H1 (cell line): ENCODE results near the gene USB1.

Source experiments
- EP300 ChIP-seq, 2 experiments: IDR thresholded peaks; 1 replicate in 1 of 2; 2 replicates in 1 of 2; pipeline ENCODE4 v1.6.1; 2011 to 2012; ENCODE audit warnings: low read depth in 2 of 2, low read length in 2 of 2, mild to moderate bottlenecking in 2 of 2, borderline replicate concordance in 1 of 2, inconsistent platforms in 1 of 2, moderate library complexity in 1 of 2
- EZH2 ChIP-seq: fragments of 200-600 bp; sonication (generic); IDR thresholded peaks from 2 replicates; pipeline ENCODE4 v1.7.1; 2012; ENCODE audit warnings: low read depth, mild to moderate bottlenecking, moderate library complexity, low read length, inconsistent platforms; ENCODE audit not compliant: severe bottlenecking
- MAFK ChIP-seq: IDR thresholded peaks from 2 replicates; pipeline ENCODE4 v1.6.1; 2012; ENCODE audit warnings: low read depth, mild to moderate bottlenecking, improper control_type of control experiment, low read length
- YY1 ChIP-seq: IDR thresholded peaks from 2 replicates; pipeline ENCODE4 v1.6.1; 2011; ENCODE audit warnings: low read depth, mild to moderate bottlenecking, low read length
- TF ChIP-seq, protein P1 (sequence below), 3 experiments: IDR thresholded peaks; 1 replicate in 2 of 3; 2 replicates in 1 of 3; pipeline versions ENCODE4 v1.5.1 to v1.6.1; 2011; ENCODE audit warnings: low read length in 3 of 3, mild to moderate bottlenecking in 3 of 3, inconsistent platforms in 2 of 3, low read depth in 1 of 3, moderate library complexity in 1 of 3; ENCODE audit not compliant: insufficient read depth in 1 of 3; ENCODE audit errors: control extremely low read depth in 1 of 3

DNA sequence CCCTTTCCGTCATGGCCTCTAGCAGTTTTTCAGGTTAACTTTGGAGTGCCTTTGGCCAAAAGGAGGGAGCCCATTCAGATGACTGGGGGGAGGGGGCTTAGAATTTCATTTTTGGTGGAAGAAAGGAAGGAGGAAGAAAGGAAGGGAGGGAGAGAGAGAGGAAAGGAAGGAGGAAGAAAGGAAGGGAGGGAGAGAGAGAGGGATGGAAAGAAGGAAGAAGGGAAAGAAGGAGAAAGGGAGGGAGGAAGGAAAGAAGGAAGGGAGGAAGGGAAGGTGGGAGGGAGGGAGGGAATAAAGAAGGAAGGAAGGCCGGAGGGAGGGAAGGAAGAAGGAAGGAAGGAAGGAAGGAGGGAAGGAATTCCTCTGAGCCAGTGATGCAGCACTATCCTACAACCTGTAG lies 50.1 kb downstream of the USB1 start:
- TF ChIP-seq MAFK, result no peak
- TF ChIP-seq YY1, result no peak
- no peak for TF ChIP-seq EP300 (IDR thresholded peaks at IDR 0.05; ENCODE audit: borderline replicate concordance in 1 of 2, low read depth in 2 of 2, low read length in 2 of 2)
- no peak for TF ChIP-seq EZH2
- TF ChIP-seq, protein P1, sequence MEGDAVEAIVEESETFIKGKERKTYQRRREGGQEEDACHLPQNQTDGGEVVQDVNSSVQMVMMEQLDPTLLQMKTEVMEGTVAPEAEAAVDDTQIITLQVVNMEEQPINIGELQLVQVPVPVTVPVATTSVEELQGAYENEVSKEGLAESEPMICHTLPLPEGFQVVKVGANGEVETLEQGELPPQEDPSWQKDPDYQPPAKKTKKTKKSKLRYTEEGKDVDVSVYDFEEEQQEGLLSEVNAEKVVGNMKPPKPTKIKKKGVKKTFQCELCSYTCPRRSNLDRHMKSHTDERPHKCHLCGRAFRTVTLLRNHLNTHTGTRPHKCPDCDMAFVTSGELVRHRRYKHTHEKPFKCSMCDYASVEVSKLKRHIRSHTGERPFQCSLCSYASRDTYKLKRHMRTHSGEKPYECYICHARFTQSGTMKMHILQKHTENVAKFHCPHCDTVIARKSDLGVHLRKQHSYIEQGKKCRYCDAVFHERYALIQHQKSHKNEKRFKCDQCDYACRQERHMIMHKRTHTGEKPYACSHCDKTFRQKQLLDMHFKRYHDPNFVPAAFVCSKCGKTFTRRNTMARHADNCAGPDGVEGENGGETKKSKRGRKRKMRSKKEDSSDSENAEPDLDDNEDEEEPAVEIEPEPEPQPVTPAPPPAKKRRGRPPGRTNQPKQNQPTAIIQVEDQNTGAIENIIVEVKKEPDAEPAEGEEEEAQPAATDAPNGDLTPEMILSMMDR (IDR thresholded peaks at IDR 0.05; ENCODE audit: control extremely low read depth in 1 of 3, insufficient read depth in 1 of 3, low read depth in 1 of 3, low read length in 3 of 3), result no peak
